Measurements from ENCODE around the gene SULF2. TPM values are rescaled to one million over a fixed set of nuclear protein-coding genes. Genes with fewer than 3 reads are reported as not detected.
"Not testable (repeated sequence)": the region's sequence is repeated elsewhere in the genome, so short reads cannot be mapped to it uniquely, and the experiment has no call there.

Gene SULF2
- total RNA-seq, 2 experiments from 2014 or later, result 0.47 to 0.50 TPM

DNA sequence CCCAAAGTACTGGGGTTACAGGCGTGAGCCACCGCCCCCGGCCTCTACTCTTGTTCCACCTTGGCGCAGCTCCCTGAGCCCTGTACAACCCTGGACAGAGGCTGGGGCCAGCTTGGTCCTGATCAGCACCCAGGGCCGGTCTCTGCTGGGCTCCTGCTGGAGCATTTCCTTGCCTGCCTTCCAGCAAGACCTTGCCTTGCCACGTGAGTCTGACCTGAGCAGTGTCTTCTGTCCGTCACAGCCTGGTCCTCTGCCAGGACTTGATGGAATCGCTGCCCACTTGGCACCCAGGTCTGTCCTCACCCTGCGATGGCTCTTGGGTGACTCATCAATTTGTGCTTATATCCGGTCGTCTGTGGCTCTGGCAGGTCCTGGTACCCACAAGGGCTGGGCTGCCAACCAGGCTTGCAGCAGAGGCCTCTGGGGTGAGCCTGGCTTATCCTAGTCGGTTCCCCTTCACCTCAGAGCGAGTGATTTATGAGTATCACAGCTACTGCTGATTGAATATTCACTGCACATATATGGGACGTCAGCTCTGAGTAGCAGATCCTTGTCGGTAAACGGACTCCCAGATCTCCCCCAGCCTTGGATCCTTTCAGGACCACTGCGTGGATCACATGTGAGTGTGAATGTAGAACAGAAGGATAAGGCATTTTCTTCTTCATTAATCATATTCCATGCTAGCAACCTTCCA, 10.1 kb upstream of the SULF2 start:
- intact Hi-C loops (cut with micrococcal nuclease), result no loop called here
- Mint-ChIP-seq H3K4me3 (no peak overlapping the region), H3K27ac (no peak overlapping the region), H3K36me3 (ENCODE audit: low read depth) (no peaks in the 10 kb centered on the region), H3K4me1 (ENCODE audit: low read depth) (no peaks in the 10 kb centered on the region), H3K9me3 (no peaks in the 10 kb centered on the region), H3K27me3 (no peaks in the 10 kb centered on the region)
- CTCF ChIA-PET, result no interaction called here
- POLR2A ChIA-PET, result no interaction called here
- no peak for DNase-seq
- ATAC-seq, result no peak
- TF ChIP-seq, protein P1, sequence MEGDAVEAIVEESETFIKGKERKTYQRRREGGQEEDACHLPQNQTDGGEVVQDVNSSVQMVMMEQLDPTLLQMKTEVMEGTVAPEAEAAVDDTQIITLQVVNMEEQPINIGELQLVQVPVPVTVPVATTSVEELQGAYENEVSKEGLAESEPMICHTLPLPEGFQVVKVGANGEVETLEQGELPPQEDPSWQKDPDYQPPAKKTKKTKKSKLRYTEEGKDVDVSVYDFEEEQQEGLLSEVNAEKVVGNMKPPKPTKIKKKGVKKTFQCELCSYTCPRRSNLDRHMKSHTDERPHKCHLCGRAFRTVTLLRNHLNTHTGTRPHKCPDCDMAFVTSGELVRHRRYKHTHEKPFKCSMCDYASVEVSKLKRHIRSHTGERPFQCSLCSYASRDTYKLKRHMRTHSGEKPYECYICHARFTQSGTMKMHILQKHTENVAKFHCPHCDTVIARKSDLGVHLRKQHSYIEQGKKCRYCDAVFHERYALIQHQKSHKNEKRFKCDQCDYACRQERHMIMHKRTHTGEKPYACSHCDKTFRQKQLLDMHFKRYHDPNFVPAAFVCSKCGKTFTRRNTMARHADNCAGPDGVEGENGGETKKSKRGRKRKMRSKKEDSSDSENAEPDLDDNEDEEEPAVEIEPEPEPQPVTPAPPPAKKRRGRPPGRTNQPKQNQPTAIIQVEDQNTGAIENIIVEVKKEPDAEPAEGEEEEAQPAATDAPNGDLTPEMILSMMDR (IDR thresholded peaks at IDR 0.05), result no peak

DNA sequence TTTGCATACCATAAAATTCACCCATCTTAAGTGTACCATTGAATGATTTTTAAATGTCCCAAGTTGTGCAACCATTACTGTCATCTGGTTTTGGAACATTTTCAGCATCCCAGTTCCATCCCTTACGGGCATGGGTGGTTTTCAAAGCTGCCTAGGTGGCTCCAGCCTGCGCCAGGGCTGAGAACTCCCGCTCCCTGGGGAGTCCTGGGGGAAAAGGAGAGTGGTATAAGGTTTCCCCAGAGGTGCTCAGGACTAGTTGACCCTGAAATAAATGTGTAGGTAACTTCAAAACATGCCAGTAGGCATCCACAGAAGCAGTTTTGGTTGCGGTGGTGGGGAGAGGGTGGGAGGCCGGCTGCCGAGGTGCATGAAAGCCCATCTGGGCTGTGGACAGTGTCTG, 9.0 kb upstream of the SULF2 start:
- H3K4me1 Mint-ChIP-seq (ENCODE audit: low read depth); DNase-seq; H3K4me3 Mint-ChIP-seq; H3K27me3 Mint-ChIP-seq; intact Hi-C loops (cut with micrococcal nuclease); CTCF ChIA-PET; ATAC-seq; H3K27ac Mint-ChIP-seq; H3K9me3 Mint-ChIP-seq; H3K36me3 Mint-ChIP-seq (ENCODE audit: low read depth): not testable (repeated sequence)
- POLR2A ChIA-PET, result interaction anchor here (0.6 kb wide), 1 partner anchor 73 kb away, joined by 3 read pairs; no protein-coding TSS in a partner anchor

DNA sequence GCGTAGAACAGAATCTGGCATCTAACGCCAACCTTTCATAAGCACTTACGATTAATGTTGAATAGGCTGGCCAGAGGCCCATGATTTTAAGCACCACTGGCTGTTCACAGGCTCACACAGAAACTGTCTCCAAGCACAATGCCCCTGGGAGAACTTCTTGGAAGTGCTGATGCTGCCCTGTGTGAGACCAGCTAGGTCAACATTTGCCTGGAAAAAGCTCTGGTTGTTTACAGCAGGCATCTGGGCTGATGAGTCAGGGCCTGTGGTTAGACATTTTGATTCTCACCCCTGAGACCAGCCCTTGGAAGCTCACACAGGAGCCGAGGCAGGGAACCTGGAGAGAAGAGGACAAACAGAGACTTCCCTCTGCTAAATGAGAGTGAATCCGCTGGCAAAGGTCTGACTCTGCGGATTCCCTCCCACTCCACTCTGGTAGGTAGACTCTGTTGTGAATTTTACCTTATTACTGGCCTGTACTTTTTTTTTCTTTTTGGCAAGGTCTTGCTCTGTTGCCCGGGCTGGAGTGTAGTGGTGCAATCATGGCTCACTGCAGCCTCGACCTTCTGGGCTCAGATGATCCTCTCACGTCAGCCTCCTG, 6.8 kb upstream of the SULF2 start:
- peaks cover 13% of the 10 kb centered on the region for H3K27me3 Mint-ChIP-seq
- ChIA-PET POLR2A (no interaction called here), CTCF (no interaction called here)
- H3K36me3 Mint-ChIP-seq (ENCODE audit: low read depth), result no peaks in the 10 kb centered on the region
- no peak overlapping the region for H3K4me3 Mint-ChIP-seq
- no peak for ATAC-seq
- no peaks in the 10 kb centered on the region for H3K9me3 Mint-ChIP-seq
- H3K27ac Mint-ChIP-seq, result no peak overlapping the region
- TF ChIP-seq, protein P1 (IDR thresholded peaks at IDR 0.05), result no peak
- no peaks in the 10 kb centered on the region for H3K4me1 Mint-ChIP-seq (ENCODE audit: low read depth)
- intact Hi-C loops (cut with micrococcal nuclease), result no loop called here
- DNase-seq, result no peak

DNA sequence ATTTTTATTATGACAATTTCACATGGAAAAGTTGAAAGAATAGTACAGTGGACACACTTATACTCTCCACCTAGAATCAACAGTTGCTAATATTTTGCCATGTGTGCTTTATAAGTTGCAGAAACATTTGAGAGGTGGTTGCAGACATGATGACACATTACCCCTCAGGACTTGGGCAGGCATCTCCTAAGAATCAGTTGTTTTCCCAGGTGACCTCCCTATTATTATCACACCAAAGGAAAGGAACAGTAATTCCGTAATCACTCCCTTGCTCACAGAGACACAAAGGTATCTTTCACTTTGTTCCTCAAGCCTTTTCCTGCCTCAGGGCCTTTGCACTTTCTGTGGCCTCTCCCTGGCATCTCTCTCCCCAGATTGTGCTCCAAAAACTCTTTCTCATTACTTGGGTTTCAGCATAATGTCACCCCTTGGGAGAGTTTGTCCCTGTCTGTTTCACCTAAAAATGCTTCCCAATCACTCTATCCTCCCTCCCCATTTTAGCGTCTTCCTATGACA, 5.9 kb upstream of the SULF2 start:
- H3K4me1 Mint-ChIP-seq (ENCODE audit: low read depth), result peaks cover under 1% of the 10 kb centered on the region

DNA sequence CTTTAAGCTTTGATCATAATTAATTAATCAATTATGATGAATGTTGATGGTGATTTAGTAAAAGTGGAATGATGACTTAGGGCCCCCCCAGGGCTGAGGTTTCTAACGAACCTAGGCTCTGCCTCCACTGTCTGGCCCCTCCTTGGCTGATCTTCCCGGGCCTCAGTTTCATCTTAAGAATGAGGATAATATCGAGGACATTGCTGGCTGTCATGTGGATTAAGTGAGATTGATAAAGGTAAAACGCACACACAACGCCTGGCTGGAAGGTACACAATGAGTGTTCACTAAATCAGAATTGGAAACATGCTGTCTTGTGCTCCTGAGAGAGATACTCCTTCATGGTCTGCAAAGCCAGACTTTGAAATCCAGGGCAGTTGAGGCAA, 5.3 kb upstream of the SULF2 start:
- POLR2A ChIA-PET, result no interaction called here
- H3K36me3 Mint-ChIP-seq (ENCODE audit: low read depth), result no peaks in the 10 kb centered on the region
- no peak for ATAC-seq

More for the DNA sequence above, 5.9 kb upstream of the SULF2 start:
- Mint-ChIP-seq H3K4me3 (no peak overlapping the region), H3K36me3 (ENCODE audit: low read depth) (no peaks in the 10 kb centered on the region), H3K27ac (no peak overlapping the region), H3K9me3 (no peaks in the 10 kb centered on the region), H3K27me3 (peaks cover 23% of the 10 kb centered on the region)
- DNase-seq, result no peak
- POLR2A ChIA-PET, result no interaction called here
- intact Hi-C loops (cut with micrococcal nuclease), result no loop called here
- CTCF ChIA-PET, result no interaction called here
- no peak for ATAC-seq
- TF ChIP-seq, protein P1 (IDR thresholded peaks at IDR 0.05), result no peak

More for the DNA sequence above, 5.3 kb upstream of the SULF2 start:
- Mint-ChIP-seq H3K9me3 (no peaks in the 10 kb centered on the region), H3K27me3 (peaks cover 27% of the 10 kb centered on the region), H3K27ac (no peak overlapping the region), H3K4me1 (ENCODE audit: low read depth) (peaks cover 5% of the 10 kb centered on the region), H3K4me3 (no peak overlapping the region)
- TF ChIP-seq, protein P1 (IDR thresholded peaks at IDR 0.05), result no peak
- no peak for DNase-seq
- CTCF ChIA-PET, result no interaction called here
- intact Hi-C loops (cut with micrococcal nuclease), result no loop called here
